ENCODE measurements around the gene SEC61A2. TPM values are rescaled to one million over a fixed set of nuclear protein-coding genes. Genes with fewer than 3 reads are reported as not detected.

SEC61A2 gene
- polyA plus RNA-seq, 2 of the 4 experiments (the other 2 are of a cell fraction), result 16.5 to 23.2 TPM

DNA sequence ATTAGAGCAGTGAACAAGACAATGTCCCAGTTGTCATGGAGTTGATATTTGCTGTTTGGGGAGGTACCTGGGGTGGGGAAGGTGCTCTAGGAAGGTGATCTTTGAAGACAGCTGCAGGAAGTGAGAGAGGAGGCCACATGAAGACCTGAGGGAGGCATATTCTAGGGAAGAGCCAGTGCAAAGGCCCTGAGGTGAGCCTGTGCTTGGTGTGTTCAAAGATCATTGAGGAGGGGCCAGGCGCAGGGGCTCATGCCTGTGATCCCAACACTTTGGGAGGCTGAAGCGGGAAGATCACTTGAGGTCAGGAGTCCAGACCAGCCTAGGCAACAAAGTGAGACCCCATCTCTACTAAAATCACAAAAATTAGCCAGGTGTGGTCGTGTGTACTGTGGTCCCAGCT is 15.1 kb downstream of the SEC61A2 start:
- Histone ChIP-seq H3K27ac (no peak overlapping the region), H3K4me2 (no peak overlapping the region), H3K4me1 (no peaks in the 10 kb centered on the region), H3K4me3 (no peak overlapping the region), H3K9me3 (no peaks in the 10 kb centered on the region)
- no peak for ATAC-seq
- ChIA-PET POLR2A (no interaction called here), CTCF (no interaction called here)
- TF ChIP-seq KDM5A (IDR thresholded peaks at IDR 0.05) (no peak), RFX5 (IDR thresholded peaks at IDR 0.05) (no peak), JUNB (IDR thresholded peaks at IDR 0.05) (no peak), TFCP2L1 (CRISPR knock-in tag; IDR thresholded peaks at IDR 0.05) (no peak), NR3C1 (IDR thresholded peaks at IDR 0.05) (no peak), POLR2AphosphoS2 (conservative IDR thresholded peaks at IDR 0.05; ENCODE audit: low read length) (no peak), PHF8 (IDR thresholded peaks at IDR 0.05; ENCODE audit: borderline replicate concordance, low read depth) (no peak), RAD21 (conservative IDR thresholded peaks at IDR 0.05 in 1 of 2, IDR thresholded peaks at IDR 0.05 in 1 of 2) (no peak), REST (IDR thresholded peaks at IDR 0.05) (no peak), EHF (CRISPR knock-in tag; IDR thresholded peaks at IDR 0.05) (no peak), CHD4 (IDR thresholded peaks at IDR 0.05; ENCODE audit: borderline replicate concordance) (no peak)
- WGBS (ENCODE audit: missing lambda C conversion rate), result 91% methylated on average over 3 of the region's 3 CpGs
- no peak for FAIRE-seq
- no peak for DNase-seq (ENCODE audit: low read depth in 1 of 2, low spot score in 1 of 2)

DNA sequence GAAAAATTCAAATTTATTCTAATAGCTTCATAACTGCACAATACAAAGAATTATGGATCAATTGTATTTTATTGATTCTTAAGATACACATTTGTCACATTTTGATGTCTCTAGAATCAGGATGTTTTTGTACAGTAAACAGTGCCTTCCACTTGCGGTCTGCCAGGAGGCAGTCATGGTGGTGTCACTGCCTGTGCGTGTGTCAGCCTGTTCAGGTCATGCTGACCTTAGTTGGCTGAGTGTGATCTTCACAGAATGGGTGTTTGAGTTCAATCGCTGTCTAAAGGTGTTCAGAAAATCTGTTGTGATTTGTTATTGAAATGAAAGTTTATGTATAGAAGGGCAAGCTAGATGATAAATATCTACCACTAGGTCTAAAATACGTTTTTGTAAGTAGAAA is 20.7 kb downstream of the SEC61A2 start:
- DNase-seq (ENCODE audit: low read depth in 1 of 2, low spot score in 1 of 2) (no peak), FAIRE-seq (no peak)
- no peak for TF ChIP-seq ZFP36 (IDR thresholded peaks at IDR 0.05; ENCODE audit: borderline replicate concordance, partially characterized antibody)
- no peak for TF ChIP-seq SMC3 (IDR thresholded peaks at IDR 0.05)
- no peak for TF ChIP-seq JUNB (IDR thresholded peaks at IDR 0.05)
- TF ChIP-seq CEBPB (IDR thresholded peaks at IDR 0.05), result no peak
- no peak for TF ChIP-seq KDM1A (IDR thresholded peaks at IDR 0.05; ENCODE audit: low read depth)
- TF ChIP-seq, protein P1, sequence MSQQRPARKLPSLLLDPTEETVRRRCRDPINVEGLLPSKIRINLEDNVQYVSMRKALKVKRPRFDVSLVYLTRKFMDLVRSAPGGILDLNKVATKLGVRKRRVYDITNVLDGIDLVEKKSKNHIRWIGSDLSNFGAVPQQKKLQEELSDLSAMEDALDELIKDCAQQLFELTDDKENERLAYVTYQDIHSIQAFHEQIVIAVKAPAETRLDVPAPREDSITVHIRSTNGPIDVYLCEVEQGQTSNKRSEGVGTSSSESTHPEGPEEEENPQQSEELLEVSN (IDR thresholded peaks at IDR 0.05; ENCODE audit: borderline replicate concordance, low read depth), result no peak
- no peak for TF ChIP-seq REST (IDR thresholded peaks at IDR 0.05)
- TF ChIP-seq CBX8 (IDR thresholded peaks at IDR 0.05), result no peak
- TF ChIP-seq POLR2A (IDR thresholded peaks at IDR 0.05; ENCODE audit: low read length), result no peak
- TF ChIP-seq RFX5 (IDR thresholded peaks at IDR 0.05), result no peak
- no peak for TF ChIP-seq CBX2 (IDR thresholded peaks at IDR 0.05; ENCODE audit: borderline replicate concordance, low read depth)
- no peak for TF ChIP-seq HOXA7 (CRISPR knock-in tag; IDR thresholded peaks at IDR 0.05)
- TF ChIP-seq NPAS2 (CRISPR knock-in tag; IDR thresholded peaks at IDR 0.05; ENCODE audit: borderline replicate concordance), result no peak
- no peak for TF ChIP-seq TP53 (CRISPR knock-in tag; IDR thresholded peaks at IDR 0.05)
- no peak for TF ChIP-seq EP300 (IDR thresholded peaks at IDR 0.05)
- no peak for TF ChIP-seq EHMT2 (IDR thresholded peaks at IDR 0.05; ENCODE audit: low read depth)
- TF ChIP-seq HMGXB4 (CRISPR knock-in tag; IDR thresholded peaks at IDR 0.05; ENCODE audit: borderline replicate concordance), result no peak
- TF ChIP-seq RARB (CRISPR knock-in tag; IDR thresholded peaks at IDR 0.05), result no peak
- no peak for TF ChIP-seq HDAC2 (IDR thresholded peaks at IDR 0.05)

More for the DNA sequence above, 20.7 kb downstream of the SEC61A2 start:
- ATAC-seq, result no peak
- H3K4me3 ChIP-seq, result no peak overlapping the region
- no peaks in the 10 kb centered on the region for H3K4me1 ChIP-seq
- ChIA-PET CTCF (interaction anchor here (0.6 kb wide), 1 partner anchor 18 kb away, joined by 3 read pairs; no protein-coding TSS in a partner anchor), POLR2A (no interaction called here)
- no peak overlapping the region for H3K4me2 ChIP-seq
- no peak overlapping the region for H3K27ac ChIP-seq
- whole genome bisulfite sequencing (ENCODE audit: missing lambda C conversion rate), result 62% methylated on average over 4 of the region's 4 CpGs
- H3K9me3 ChIP-seq, result no peaks in the 10 kb centered on the region
